ENCODE results near the gene ATXN7L3. TPM values are rescaled to one million over a fixed set of nuclear protein-coding genes. Genes with fewer than 3 reads are reported as not detected.

The ATXN7L3 gene
- polyA plus RNA-seq, 2 of the 4 experiments (the other 2 are of a cell fraction), result 60.5 to 72.7 TPM

DNA sequence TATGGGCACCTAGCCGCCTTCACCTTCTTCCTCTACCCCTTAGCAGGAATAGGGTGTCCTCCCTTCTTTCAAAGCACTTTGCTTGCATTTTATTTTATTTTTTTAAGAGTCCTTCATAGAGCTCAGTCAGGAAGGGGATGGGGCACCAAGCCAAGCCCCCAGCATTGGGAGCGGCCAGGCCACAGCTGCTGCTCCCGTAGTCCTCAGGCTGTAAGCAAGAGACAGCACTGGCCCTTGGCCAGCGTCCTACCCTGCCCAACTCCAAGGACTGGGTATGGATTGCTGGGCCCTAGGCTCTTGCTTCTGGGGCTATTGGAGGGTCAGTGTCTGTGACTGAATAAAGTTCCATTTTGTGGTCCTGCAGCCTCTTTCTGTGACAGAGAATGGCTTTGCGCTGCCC lies 8.3 kb downstream of the ATXN7L3 start:
- 95% methylated on average over 5 of the region's 5 CpGs for WGBS (ENCODE audit: missing lambda C conversion rate)
- ChIA-PET CTCF (interaction anchor here (1.1 to 7.8 kb wide), 5 partner anchors 19 to 154 kb away, joined by 3 to 61 read pairs (median 7); no protein-coding TSS in a partner anchor), POLR2A (interaction anchor here (0.6 to 1.4 kb wide), 3 partner anchors 16 to 80 kb away, joined by 3 to 6 read pairs (median 4); no protein-coding TSS in a partner anchor)
- Histone ChIP-seq H3K27ac (no peak overlapping the region), H3K4me3 (no peak overlapping the region), H3K4me1 (peaks cover 11% of the 10 kb centered on the region), H3K4me2 (no peak overlapping the region), H3K9me3 (no peaks in the 10 kb centered on the region)
- ATAC-seq (no peak), FAIRE-seq (no peak), DNase-seq (ENCODE audit: low read depth in 1 of 2, low spot score in 1 of 2) (no peak)
- TF ChIP-seq CHD4 (IDR thresholded peaks at IDR 0.05; ENCODE audit: borderline replicate concordance), result no peak
- TF ChIP-seq SREBF2 (IDR thresholded peaks at IDR 0.05), result no peak
- no peak for TF ChIP-seq TFCP2L1 (CRISPR knock-in tag; IDR thresholded peaks at IDR 0.05)
- no peak for TF ChIP-seq ZFP36 (IDR thresholded peaks at IDR 0.05; ENCODE audit: borderline replicate concordance, partially characterized antibody)
- no peak; the same call in 1 of the 2 replicates for TF ChIP-seq POLR2AphosphoS2 (conservative IDR thresholded peaks at IDR 0.05; ENCODE audit: low read length)
- no peak for TF ChIP-seq ZC3H11A (IDR thresholded peaks at IDR 0.05)
- no peak for TF ChIP-seq EP300 (IDR thresholded peaks at IDR 0.05)
- TF ChIP-seq RCOR1 (IDR thresholded peaks at IDR 0.05; ENCODE audit: low read depth, low read length), result no peak

DNA sequence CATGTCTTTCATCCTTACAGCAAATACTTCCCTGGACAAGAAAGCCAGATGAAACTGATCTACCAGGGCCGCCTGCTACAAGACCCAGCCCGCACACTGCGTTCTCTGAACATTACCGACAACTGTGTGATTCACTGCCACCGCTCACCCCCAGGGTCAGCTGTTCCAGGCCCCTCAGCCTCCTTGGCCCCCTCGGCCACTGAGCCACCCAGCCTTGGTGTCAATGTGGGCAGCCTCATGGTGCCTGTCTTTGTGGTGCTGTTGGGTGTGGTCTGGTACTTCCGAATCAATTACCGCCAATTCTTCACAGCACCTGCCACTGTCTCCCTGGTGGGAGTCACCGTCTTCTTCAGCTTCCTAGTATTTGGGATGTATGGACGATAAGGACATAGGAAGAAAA lies 9.2 kb downstream of the ATXN7L3 start:
- no peaks in the 10 kb centered on the region for H3K9me3 ChIP-seq
- no peak overlapping the region for H3K4me2 ChIP-seq
- WGBS (ENCODE audit: missing lambda C conversion rate), result 97% methylated on average over 10 of the region's 10 CpGs
- POLR2A ChIA-PET, result interaction anchor here (1.1 kb wide), 1 partner anchor 79 kb away, joined by 3 read pairs; no protein-coding TSS in a partner anchor
- TF ChIP-seq TFCP2L1 (CRISPR knock-in tag; IDR thresholded peaks at IDR 0.05) (0 out of 2 replicates have a peak, but pooled peaks have one; percentile 29), MAZ (IDR thresholded peaks at IDR 0.05; ENCODE audit: borderline replicate concordance, low read depth, low read length) (no peak)
- H3K4me1 ChIP-seq, result peaks cover 14% of the 10 kb centered on the region
- DNase-seq (ENCODE audit: low read depth in 1 of 2, low spot score in 1 of 2) (no peak), ATAC-seq (no peak), FAIRE-seq (no peak)
- no peak overlapping the region for H3K4me3 ChIP-seq
- no peak overlapping the region for H3K27ac ChIP-seq
- CTCF ChIA-PET, result interaction anchor here (1.1 to 2.1 kb wide), 5 partner anchors 20 to 160 kb away, joined by 3 to 10 read pairs (median 4); no protein-coding TSS in a partner anchor

DNA sequence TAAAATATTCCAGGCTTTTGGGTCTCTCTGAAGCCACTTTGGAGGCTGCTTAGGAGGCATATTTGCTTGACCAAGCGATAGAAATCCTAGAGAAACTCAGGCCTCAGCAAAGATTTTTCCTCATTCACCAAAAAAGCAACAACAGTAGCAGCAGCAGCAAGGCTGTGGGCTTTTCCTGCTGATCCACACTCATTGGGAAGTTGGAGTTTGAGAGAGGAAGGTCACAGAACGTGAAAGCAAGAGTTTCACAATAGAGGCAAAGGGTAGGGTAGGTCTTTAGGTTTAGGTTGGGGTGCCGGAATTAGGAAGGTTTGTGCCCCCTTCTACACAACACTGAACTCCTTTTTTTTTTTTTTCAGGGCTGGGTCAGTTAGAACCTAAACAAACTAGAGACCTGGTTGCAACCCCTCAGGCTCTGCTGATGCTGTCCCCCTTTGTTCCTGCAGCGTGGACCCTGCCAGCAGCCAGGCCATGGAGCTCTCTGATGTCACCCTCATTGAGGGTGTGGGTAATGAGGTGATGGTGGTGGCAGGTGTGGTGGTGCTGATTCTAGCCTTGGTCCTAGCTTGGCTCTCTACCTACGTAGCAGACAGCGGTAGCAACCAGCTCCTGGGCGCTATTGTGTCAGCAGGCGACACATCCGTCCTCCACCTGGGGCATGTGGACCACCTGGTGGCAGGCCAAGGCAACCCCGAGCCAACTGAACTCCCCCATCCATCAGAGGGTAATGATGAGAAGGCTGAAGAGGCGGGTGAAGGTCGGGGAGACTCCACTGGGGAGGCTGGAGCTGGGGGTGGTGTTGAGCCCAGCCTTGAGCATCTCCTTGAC lies 10.9 kb downstream of the ATXN7L3 start:
- WGBS (ENCODE audit: missing lambda C conversion rate), result 93% methylated on average over 9 of the region's 12 CpGs
- H3K27ac ChIP-seq, result no peak overlapping the region
- CTCF ChIA-PET, result interaction anchor here (1.0 to 2.2 kb wide), 6 partner anchors 9 to 142 kb away, joined by 3 to 17 read pairs (median 4); no protein-coding TSS in a partner anchor
- no peaks in the 10 kb centered on the region for H3K9me3 ChIP-seq
- no peak overlapping the region for H3K4me3 ChIP-seq
- FAIRE-seq (no peak), DNase-seq (ENCODE audit: low read depth in 1 of 2, low spot score in 1 of 2) (no peak), ATAC-seq (no peak)
- peak overlapping the region; percentile 77 for H3K4me2 ChIP-seq
- POLR2A ChIA-PET, result no interaction called here
- TF ChIP-seq MAFK (IDR thresholded peaks at IDR 0.05; ENCODE audit: partially characterized antibody) (no peak), ZSCAN20 (CRISPR knock-in tag; IDR thresholded peaks at IDR 0.05) (no peak), POLR2A (IDR thresholded peaks at IDR 0.05; ENCODE audit: low read length) (no peak), RARB (CRISPR knock-in tag; IDR thresholded peaks at IDR 0.05) (no peak), FOSL2 (IDR thresholded peaks at IDR 0.05) (no peak), FOSL2 (CRISPR knock-in tag; IDR thresholded peaks at IDR 0.05) (no peak), CBX8 (IDR thresholded peaks at IDR 0.05) (no peak), JUN (IDR thresholded peaks at IDR 0.05) (no peak), GATA3 (IDR thresholded peaks at IDR 0.05; ENCODE audit: borderline replicate concordance) (no peak)
- TF ChIP-seq, protein P1, sequence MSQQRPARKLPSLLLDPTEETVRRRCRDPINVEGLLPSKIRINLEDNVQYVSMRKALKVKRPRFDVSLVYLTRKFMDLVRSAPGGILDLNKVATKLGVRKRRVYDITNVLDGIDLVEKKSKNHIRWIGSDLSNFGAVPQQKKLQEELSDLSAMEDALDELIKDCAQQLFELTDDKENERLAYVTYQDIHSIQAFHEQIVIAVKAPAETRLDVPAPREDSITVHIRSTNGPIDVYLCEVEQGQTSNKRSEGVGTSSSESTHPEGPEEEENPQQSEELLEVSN (IDR thresholded peaks at IDR 0.05; ENCODE audit: borderline replicate concordance, low read depth), result no peak
- TF ChIP-seq, protein P2, sequence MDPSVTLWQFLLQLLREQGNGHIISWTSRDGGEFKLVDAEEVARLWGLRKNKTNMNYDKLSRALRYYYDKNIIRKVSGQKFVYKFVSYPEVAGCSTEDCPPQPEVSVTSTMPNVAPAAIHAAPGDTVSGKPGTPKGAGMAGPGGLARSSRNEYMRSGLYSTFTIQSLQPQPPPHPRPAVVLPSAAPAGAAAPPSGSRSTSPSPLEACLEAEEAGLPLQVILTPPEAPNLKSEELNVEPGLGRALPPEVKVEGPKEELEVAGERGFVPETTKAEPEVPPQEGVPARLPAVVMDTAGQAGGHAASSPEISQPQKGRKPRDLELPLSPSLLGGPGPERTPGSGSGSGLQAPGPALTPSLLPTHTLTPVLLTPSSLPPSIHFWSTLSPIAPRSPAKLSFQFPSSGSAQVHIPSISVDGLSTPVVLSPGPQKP (IDR thresholded peaks at IDR 0.05; ENCODE audit: low read depth, low read length), result no peak
- H3K4me1 ChIP-seq, result peaks cover 26% of the 10 kb centered on the region
